ENCODE measurements around the gene NXN.
"Not testable (repeated sequence)": the region's sequence is repeated elsewhere in the genome, so short reads cannot be mapped to it uniquely, and the experiment has no call there.

Gene NXN

GRCh38 chr17:773467-774312, 205.9 kb downstream of the NXN start:
- DNase-seq (ENCODE audit: low read depth in 2 of 2), result no peak

DNA sequence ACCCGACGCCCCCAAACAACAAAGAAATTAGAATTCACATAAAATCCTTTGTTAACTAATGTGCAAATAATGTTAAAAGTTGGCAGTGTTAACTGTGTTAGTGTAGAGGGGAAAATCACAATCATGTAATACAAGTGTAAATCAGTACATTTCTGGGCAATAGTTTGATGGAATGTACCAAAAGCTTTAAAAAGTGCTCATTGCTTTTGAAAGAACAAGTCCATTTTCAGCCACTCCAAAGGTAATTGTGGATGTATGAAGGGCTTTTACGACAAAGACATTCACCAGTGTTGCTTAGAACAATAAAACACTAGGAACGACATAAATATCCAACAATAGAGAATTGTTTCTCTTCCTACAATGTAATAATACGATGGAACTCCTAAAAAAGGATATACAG, 206.6 kb downstream of the NXN start:
- no peak for DNase-seq (ENCODE audit: low read depth in 2 of 2)

DNA sequence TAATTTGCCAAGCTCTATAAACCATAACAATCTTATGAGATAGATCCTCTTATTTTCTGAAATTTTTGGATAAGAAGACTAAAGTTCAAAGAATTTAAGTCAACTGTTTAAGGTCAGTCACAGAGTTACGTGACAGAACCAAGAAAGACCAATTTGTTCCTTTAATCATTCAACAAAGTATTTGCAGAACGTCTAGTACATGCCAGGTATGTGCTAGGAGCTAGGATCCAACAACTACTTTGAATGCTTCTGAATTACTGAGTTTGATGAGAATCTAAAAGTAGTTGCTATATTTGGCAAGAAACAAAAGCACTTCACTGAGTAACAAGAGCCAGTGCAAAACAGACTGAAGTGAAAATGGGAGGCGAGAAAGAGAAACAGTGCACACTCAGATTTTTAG, 212.5 kb downstream of the NXN start:
- no peak for DNase-seq (ENCODE audit: low read depth in 2 of 2)

DNA sequence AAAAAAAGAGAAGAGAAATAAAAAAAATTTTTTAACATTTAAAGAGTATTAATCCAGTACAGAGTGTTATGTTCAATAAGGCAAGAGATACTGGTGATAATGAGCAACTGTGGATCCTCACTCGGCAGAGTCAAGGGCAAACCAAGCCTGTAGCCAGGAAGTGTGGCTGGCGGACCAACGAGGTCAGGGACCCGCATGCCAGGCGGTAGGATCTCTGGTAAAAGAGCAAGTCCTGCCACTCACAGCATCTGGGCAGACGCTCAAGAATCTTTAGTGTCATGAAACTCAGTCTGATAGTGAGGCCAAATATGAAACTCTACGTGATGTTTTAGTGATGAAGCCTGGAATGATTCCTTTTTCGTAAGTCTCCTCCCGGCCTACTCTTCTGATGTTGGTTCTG, 219.2 kb downstream of the NXN start:
- no peak for DNase-seq (ENCODE audit: low read depth in 2 of 2)

- DNase-seq (ENCODE audit: low read depth in 2 of 2), result no peak
Measured at GRCh38 chr17:759964-760363, 219.6 kb downstream of the NXN start.

GRCh38 chr17:756010-756567, 223.5 kb downstream of the NXN start:
- DNase-seq (ENCODE audit: low read depth in 2 of 2), result not testable (repeated sequence)

DNA sequence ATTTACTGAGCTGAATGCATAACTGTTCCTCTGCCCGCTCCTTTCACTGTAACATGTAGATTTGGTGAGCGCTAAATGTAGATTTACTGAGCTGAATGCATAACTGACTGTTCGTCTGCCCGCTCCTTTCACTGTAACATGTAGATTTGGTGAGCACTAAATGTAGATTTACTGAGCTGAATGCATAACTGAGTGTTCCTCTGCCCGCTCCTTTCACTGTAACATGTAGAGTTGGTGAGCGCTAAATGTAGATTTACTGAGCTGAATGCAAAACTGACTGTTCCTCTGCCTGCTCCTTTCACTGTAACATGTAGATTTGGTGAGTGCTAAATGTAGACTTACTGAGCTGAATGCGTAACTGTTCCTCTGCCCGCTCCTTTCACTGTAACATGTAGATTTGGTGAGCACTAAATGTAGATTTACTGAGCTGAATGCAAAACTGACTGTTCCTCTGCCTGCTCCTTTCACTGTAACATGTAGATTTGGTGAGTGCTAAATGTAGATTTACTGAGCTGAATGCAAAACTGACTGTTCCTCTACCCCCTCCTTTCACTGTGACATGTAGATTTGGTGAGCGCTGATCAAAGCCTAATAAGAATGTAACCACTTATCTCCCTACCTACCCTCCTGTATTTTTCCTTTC, 224.1 kb downstream of the NXN start:
- not testable (repeated sequence) for DNase-seq (ENCODE audit: low read depth in 2 of 2)

DNA sequence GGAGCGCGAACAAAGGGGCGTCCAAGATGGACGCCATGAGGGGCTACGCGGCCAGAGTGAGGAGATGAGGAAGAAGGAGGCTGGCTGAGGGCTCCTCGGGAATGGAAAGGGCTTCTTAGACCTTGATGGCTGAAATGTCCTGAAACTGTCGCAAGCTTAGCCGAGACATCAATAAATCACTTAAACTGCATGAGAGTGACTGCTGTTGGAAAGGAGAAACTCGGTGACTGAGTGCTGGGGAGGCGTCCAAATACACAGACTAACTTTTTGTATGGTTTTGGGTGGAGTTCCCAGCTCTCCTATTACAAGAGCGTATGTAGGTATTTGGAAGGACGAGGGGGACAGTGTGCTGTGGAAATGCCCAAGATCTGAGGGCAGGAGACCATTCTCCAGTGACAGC, 226.2 kb downstream of the NXN start:
- no peak for DNase-seq (ENCODE audit: low read depth in 2 of 2)

DNA sequence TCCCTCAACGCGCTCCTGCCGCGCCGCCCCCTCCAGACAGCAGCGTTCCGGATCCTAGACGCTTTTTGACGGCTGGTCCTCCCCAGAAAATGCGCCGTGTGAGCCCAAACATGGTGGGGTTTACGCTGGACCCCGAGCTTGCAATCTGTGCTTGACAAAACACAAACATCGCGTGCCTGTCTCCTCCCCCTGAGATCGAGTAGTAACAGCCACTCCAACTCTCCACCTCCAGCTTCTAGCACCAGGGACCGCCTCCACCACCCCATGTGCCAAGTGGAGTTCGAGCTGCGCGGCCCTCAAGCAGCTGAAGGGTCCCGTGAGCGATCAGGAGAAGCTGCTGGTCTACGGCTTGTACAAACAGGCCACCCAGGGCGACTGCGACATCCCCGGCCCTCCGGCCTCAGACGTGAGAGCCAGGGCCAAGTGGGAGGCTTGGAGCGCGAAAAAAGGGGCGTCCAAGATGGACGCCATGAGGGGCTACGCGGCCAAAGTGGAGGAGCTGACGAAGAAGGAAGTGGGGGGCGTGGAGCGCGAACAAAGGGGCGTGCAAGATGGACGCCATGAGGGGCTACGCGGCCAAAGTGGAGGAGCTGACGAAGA, 226.9 kb downstream of the NXN start:
- peak; percentile 17 to 45 for DNase-seq (ENCODE audit: low read depth in 2 of 2)

DNA sequence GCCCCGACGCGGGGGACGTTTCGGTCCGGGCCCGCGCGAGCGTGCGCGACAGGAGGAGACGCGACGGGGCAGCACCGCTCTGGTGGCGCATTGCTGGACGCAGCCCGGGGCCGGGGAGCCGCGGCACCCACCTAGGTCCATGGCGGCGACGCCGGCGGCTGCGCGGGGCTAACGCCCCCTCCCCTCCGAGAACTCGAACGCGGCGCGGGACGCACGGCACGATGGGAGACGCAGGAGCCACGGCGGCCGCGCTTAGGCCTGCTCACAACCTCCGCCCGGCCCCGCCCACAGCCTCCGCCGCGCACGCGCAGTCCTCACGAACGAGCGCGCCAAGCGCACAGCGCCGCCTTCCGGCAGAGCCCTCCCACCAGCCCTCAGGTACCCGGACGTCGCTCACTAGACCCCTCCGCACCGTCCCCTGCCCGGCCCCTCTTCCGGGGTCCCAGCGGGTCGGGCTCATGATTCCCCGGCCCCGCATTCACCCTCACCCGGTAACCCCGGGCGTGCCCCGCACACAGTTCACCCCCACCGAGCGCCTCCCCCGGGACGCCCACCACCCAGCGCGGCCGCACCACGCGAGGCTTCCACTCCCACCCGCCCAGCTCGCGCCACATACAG, 227.5 kb downstream of the NXN start, which contains the start of gene GEMIN4:
Gene GEMIN4, minus strand, starts transcription at position 263 of the 618 bp plus-strand sequence. Its CDS starts 122 bp downstream, at position 141.
- peak; percentile 94 to 99 for DNase-seq (ENCODE audit: low read depth in 2 of 2)

DNA sequence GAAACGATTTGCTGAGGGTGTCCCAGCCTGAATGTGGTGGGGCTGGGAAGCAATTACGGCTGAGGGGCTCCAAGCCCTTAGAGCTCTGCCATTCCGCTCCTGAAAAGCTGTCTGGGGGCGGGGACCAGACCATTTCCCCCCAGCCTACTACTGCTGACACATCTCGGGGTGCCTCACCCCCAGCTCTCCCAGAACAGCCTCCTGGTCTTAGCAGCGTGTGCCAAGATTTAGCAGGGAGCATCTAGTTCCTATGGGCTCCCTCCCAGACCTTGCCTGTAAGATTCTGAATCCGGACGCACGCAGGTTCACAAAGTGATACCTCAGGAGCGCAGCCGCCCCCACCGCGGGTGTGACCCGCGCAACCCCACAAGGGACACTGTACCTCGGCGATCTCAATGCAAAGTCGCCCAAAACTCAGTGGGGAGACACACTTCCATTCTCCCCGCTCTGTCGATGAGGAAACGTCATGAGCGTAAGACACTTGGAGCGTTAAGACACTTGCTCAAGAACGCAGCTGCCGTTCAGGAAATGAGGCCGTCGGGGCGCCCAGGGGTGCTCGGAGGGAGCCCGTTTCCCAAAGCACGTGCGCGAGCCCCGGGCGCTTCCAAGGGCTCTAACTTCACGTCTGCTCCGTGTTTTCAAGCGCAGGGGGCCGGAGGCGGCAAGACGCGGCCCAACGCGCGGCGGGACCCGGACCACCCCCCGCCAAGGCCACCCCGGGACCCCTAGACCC, 228.1 kb downstream of the NXN start:
- peak; percentile 35 to 36 for DNase-seq (ENCODE audit: low read depth in 2 of 2)

DNA sequence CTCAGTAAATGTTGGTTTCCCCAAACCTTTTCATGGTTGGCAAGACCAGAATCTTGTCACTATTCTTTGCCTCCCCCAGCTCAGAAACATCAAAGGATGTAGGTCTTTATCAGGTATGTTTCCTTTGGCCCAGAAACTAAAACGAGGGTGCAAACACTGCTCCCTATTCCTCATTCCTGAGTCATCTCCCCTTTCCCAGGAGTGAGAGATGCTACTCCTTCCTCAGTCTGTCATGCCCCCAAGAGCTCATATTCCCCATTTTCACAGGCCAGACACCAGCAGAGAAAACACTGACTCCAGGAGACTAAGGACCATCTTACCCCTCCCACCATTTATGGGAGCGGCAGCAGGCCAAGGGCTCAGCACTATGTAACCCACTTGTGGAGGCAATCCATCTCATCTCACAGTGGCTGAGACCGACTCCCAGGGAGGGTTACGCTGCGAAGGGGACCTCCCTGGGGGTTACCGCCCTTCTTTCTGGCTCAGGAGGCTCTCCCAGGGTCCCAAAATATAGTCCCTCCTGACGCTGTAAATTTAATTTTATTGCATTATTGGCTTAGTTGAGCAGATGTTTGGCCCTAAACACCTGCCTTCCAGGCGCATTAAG, 229.0 kb downstream of the NXN start:
- DNase-seq (ENCODE audit: low read depth in 2 of 2), result no peak

DNA sequence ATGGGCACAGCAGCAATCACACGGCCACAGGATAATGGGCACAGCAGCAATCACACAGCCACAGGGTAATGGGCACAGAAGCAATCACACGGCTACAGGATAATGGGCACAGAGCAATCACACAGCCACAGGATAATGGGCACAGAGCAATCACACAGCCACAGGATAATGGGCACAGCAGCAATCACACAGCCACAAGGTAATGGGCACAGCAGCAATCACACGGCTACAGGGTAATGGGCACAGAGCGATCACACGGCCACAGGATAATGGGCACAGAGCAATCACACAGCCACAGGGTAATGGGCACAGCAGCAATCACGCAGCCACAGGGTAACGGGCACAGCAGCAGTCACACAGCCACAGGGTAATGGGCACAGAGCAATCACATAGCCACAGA, 230.2 kb downstream of the NXN start:
- DNase-seq (ENCODE audit: low read depth in 2 of 2), result not testable (repeated sequence)

All from stimulated activated CD4-positive, alpha-beta T cell treated with anti-CD3 and anti-CD28 coated beads, Interleukin-4, amount 100 ng/mL, for 48 hours (primary cell).